GM12878 (cell line): Measurements from ENCODE around the gene TMEM131L. TPM values are rescaled to one million over a fixed set of nuclear protein-coding genes. Genes with fewer than 3 reads are reported as not detected.

ENCODE experiments used
- BHLHE40 ChIP-seq, 2 experiments: fragments of 450-650 bp in 1 of 2; IDR thresholded peaks; 2 replicates each; pipeline ENCODE4 v1.6.1; 2011 to 2017; ENCODE audit warnings: low read depth in 2 of 2, borderline replicate concordance in 1 of 2, improper control_type of control experiment in 1 of 2, low read length in 1 of 2, mild to moderate bottlenecking in 1 of 2
- CBFB ChIP-seq: IDR thresholded peaks from 2 replicates; pipeline ENCODE4 v1.6.1; 2016; ENCODE audit warnings: antibody characterized with exemption, low read depth
- CBX5 ChIP-seq: sonication (generic); IDR thresholded peaks from 2 replicates; pipeline ENCODE4 v1.6.1; 2016; ENCODE audit warnings: low read depth, moderate library complexity, mild to moderate bottlenecking, inconsistent platforms
- CEBPZ ChIP-seq: fragments of 150-350 bp; IDR thresholded peaks from 2 replicates; pipeline ENCODE4 v1.6.1; 2016; ENCODE audit warnings: low read depth, low read length
- EP300 ChIP-seq, 2 experiments: fragments of 150-350 bp in 1 of 2; IDR thresholded peaks; 2 replicates each; pipeline ENCODE4 v1.6.1; 2011 to 2012; ENCODE audit warnings: low read depth in 2 of 2, low read length in 2 of 2, borderline replicate concordance in 1 of 2, improper control_type of control experiment in 1 of 2, inconsistent platforms in 1 of 2; ENCODE audit not compliant: control insufficient read depth in 1 of 2
- HDAC6 ChIP-seq: fragments of 200-600 bp; sonication (generic); IDR thresholded peaks from one replicate; pipeline ENCODE4 v1.8.0; 2017; ENCODE audit warnings: antibody characterized with exemption; ENCODE audit not compliant: unreplicated experiment
- KLF5 ChIP-seq: fragments of 450-650 bp; IDR thresholded peaks from 2 replicates; pipeline ENCODE4 v1.6.1; 2014; ENCODE audit warnings: mild to moderate bottlenecking; ENCODE audit not compliant: partially characterized antibody
- MTA2 ChIP-seq: fragments of 450-650 bp; IDR thresholded peaks from 2 replicates; pipeline ENCODE4 v1.6.1; 2016; ENCODE audit warnings: low read depth, mild to moderate bottlenecking, moderate library complexity
- NFIC ChIP-seq: IDR thresholded peaks from 2 replicates; pipeline ENCODE4 v1.6.1; 2012; ENCODE audit warnings: low read depth, mild to moderate bottlenecking, inconsistent platforms, low read length, moderate library complexity
- NR2C1 ChIP-seq: fragments of 450-650 bp; IDR thresholded peaks from 2 replicates; pipeline ENCODE4 v1.6.1; 2017; ENCODE audit warnings: antibody characterized with exemption, mild to moderate bottlenecking, moderate library complexity
- POU2F2 ChIP-seq: IDR thresholded peaks from 3 replicates; pipeline ENCODE4 v1.6.1; 2011; ENCODE audit warnings: low read depth, mild to moderate bottlenecking, low read length, borderline replicate concordance
- RAD21 ChIP-seq: IDR thresholded peaks from 2 replicates; pipeline ENCODE4 v1.6.1; 2011; ENCODE audit warnings: mild to moderate bottlenecking, low read depth, low read length, moderate library complexity; ENCODE audit not compliant: insufficient read depth
- RB1 ChIP-seq: fragments of 450-650 bp; formaldehyde crosslinking; IDR thresholded peaks from 2 replicates; pipeline ENCODE4 v1.6.1; 2017; ENCODE audit warnings: mild to moderate bottlenecking, borderline replicate concordance
- SMC3 ChIP-seq: IDR thresholded peaks from 2 replicates; pipeline ENCODE4 v1.6.1; 2011; ENCODE audit warnings: low read length, improper control_type of control experiment, borderline replicate concordance
- SP1 ChIP-seq: IDR thresholded peaks from one replicate; pipeline ENCODE4 v1.6.1; 2011; ENCODE audit warnings: low read depth, low read length
- SUPT20H ChIP-seq: IDR thresholded peaks from 2 replicates; pipeline ENCODE4 v1.6.1; 2011; ENCODE audit warnings: low read depth, mild to moderate bottlenecking, low read length, moderate library complexity, borderline replicate concordance; ENCODE audit not compliant: control insufficient read depth
- WRNIP1 ChIP-seq: IDR thresholded peaks from 2 replicates; pipeline ENCODE4 v1.6.1; 2011; ENCODE audit warnings: low read depth, low read length, improper control_type of control experiment, borderline replicate concordance
- ZNF207 ChIP-seq: fragments of 450-650 bp; IDR thresholded peaks from 2 replicates; pipeline ENCODE4 v1.6.1; 2014; ENCODE audit warnings: antibody characterized with exemption, mild to moderate bottlenecking, borderline replicate concordance
- ZNF274 ChIP-seq: IDR thresholded peaks from one replicate; pipeline ENCODE4 v1.8.0; 2011; ENCODE audit not compliant: insufficient read length, insufficient read depth
- ZNF384 ChIP-seq: IDR thresholded peaks from 2 replicates; pipeline ENCODE4 v1.6.1; 2012; ENCODE audit warnings: low read depth, mild to moderate bottlenecking, low read length, improper control_type of control experiment, borderline replicate concordance
- polyA plus RNA-seq, 11 experiments: library from polyadenylated mRNA; depleted of rRNA in 4 of 11; unstranded in 6 of 11; stranded (reverse) in 5 of 11; fragments of >200 nt; fragmentation: Nextera tagmentation in 4 of 11; fragmentation: Illumina TruSeq in 1 of 11; extraction: Ambion mirVana in 4 of 11; extraction: Trizol in 1 of 11; gene quantifications; 1 replicate in 1 of 11; 2 replicates in 10 of 11; pipeline versions ENCODE4 v1.2.1 to v1.2.3, GENCODE V29; 2011 to 2016; ENCODE audit warnings: inconsistent platforms in 2 of 11, missing spikeins in 2 of 11, low read depth in 1 of 11
- total RNA-seq, 4 experiments: library from RNA; depleted of rRNA in 3 of 4; stranded (reverse); fragments of >200 nt in 3 of 4; fragmentation: Illumina TruSeq in 1 of 4; extraction: Trizol in 1 of 4; gene quantifications; 2 replicates each; pipeline versions ENCODE4 v1.2.1 to v1.2.3, GENCODE V29; 2013 to 2021
- TF ChIP-seq, protein P1 (sequence below): fragments of 450-650 bp; IDR thresholded peaks from 2 replicates; pipeline ENCODE4 v1.6.1; 2017; ENCODE audit warnings: mild to moderate bottlenecking, moderate library complexity
- TF ChIP-seq, protein P2 (sequence below): fragments of 450-650 bp; IDR thresholded peaks from 2 replicates; pipeline ENCODE4 v1.6.1; 2017; ENCODE audit warnings: low read depth, mild to moderate bottlenecking, moderate library complexity

TMEM131L gene
- total and polyA plus RNA-seq, 10 of the 15 experiments (the other 5 are each of a cell fraction or from before 2014, with no cell fraction given): 8.5 to 101 (median 74.4) TPM

DNA sequence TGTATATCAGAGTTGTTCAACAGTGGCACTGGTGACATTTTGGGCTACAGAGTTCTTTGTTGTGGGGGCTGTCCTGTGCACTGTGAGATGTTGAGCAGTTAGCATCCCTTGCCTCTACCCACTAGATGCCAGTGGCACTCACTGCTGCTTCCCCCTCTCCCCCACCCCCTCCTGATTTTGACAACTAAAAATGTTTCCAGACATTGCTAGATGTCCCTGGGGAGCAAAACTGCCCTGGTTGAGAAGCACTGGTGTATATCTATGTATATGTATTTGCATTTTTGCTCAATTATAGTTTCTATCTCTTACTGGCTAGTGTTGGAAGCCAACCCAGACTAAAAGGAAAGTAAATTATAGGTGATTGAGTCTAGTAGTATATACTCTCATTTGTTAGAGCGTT is 2.4 kb downstream of the TMEM131L start (continued):
- TF ChIP-seq BHLHE40 (IDR thresholded peaks at IDR 0.05; ENCODE audit: borderline replicate concordance in 1 of 2, low read depth in 2 of 2, low read length in 1 of 2) (peak in 1 of 2 experiments; percentile 13; a peak in 1 of 4 replicates), KLF5 (no peak), CBFB (no peak), NFIC (0 out of 2 replicates have a peak, but pooled peaks have one; percentile 14), NR2C1 (no peak), ZNF384 (no peak), MTA2 (no peak), WRNIP1 (no peak), ZNF274 (no peak), SMC3 (no peak), SUPT20H (no peak), HDAC6 (no peak), ZNF207 (no peak), CBX5 (no peak; the same call in 1 of the 2 replicates), RB1 (peak; percentile 42; the same call in 1 of the 2 replicates), CEBPZ (no peak), EP300 (IDR thresholded peaks at IDR 0.05; ENCODE audit: borderline replicate concordance in 1 of 2, control insufficient read depth in 1 of 2, low read depth in 2 of 2, low read length in 2 of 2) (peak in 1 of 2 experiments; percentile 13; a peak in 1 of 4 replicates), RAD21 (0 out of 2 replicates have a peak, but pooled peaks have one; percentile 17), SP1 (no peak), POU2F2 (0 out of 3 replicates have a peak, but pooled peaks have one; percentile 65)
- TF ChIP-seq, protein P1, sequence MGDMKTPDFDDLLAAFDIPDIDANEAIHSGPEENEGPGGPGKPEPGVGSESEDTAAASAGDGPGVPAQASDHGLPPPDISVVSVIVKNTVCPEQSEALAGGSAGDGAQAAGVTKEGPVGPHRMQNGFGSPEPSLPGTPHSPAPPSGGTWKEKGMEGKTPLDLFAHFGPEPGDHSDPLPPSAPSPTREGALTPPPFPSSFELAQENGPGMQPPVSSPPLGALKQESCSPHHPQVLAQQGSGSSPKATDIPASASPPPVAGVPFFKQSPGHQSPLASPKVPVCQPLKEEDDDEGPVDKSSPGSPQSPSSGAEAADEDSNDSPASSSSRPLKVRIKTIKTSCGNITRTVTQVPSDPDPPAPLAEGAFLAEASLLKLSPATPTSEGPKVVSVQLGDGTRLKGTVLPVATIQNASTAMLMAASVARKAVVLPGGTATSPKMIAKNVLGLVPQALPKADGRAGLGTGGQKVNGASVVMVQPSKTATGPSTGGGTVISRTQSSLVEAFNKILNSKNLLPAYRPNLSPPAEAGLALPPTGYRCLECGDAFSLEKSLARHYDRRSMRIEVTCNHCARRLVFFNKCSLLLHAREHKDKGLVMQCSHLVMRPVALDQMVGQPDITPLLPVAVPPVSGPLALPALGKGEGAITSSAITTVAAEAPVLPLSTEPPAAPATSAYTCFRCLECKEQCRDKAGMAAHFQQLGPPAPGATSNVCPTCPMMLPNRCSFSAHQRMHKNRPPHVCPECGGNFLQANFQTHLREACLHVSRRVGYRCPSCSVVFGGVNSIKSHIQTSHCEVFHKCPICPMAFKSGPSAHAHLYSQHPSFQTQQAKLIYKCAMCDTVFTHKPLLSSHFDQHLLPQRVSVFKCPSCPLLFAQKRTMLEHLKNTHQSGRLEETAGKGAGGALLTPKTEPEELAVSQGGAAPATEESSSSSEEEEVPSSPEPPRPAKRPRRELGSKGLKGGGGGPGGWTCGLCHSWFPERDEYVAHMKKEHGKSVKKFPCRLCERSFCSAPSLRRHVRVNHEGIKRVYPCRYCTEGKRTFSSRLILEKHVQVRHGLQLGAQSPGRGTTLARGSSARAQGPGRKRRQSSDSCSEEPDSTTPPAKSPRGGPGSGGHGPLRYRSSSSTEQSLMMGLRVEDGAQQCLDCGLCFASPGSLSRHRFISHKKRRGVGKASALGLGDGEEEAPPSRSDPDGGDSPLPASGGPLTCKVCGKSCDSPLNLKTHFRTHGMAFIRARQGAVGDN: 0 out of 2 replicates have a peak, but pooled peaks have one; percentile 20
- TF ChIP-seq, protein P2, sequence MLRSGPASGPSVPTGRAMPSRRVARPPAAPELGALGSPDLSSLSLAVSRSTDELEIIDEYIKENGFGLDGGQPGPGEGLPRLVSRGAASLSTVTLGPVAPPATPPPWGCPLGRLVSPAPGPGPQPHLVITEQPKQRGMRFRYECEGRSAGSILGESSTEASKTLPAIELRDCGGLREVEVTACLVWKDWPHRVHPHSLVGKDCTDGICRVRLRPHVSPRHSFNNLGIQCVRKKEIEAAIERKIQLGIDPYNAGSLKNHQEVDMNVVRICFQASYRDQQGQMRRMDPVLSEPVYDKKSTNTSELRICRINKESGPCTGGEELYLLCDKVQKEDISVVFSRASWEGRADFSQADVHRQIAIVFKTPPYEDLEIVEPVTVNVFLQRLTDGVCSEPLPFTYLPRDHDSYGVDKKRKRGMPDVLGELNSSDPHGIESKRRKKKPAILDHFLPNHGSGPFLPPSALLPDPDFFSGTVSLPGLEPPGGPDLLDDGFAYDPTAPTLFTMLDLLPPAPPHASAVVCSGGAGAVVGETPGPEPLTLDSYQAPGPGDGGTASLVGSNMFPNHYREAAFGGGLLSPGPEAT: no peak
